A549 (cell line): ENCODE results near the gene TSR3. TPM values are rescaled to one million over a fixed set of nuclear protein-coding genes. Genes with fewer than 3 reads are reported as not detected.

Source experiments
- ATAC-seq, 2 experiments: fragments of 200-7000 bp in 1 of 2; fragments of >200 bp in 1 of 2; cut with Nextera tagmentation in 1 of 2; cut with Tn5 transposase in 1 of 2; 3 replicates each; pipeline versions ENCODE4 v1.8.0 to v1.9.1; 2018 to 2020; ENCODE audit warnings: mild to moderate bottlenecking in 1 of 2, moderate library complexity in 1 of 2
- CTCF ChIA-PET: fragments of 300-600 bp; sonication (Branson Sonifier 250); formaldehyde crosslinking; extraction: SDS; loops from one replicate; lab custom pipeline; 2021; ENCODE audit warnings: antibody characterized with exemption, inconsistent platforms; lab: Yijun Ruan, JAX
- POLR2A ChIA-PET: fragments of 350-600 bp; formaldehyde crosslinking; extraction: SDS; loops from one replicate; lab custom pipeline; 2021; ENCODE audit warnings: antibody characterized with exemption, inconsistent platforms; lab: Yijun Ruan, JAX
- DNase-seq, 2 experiments: peaks; one replicate each; pipeline versions ENCODE4 v3.0.0 to v3.0.0-alpha.2; 2011 to 2016; ENCODE audit warnings: low read depth in 1 of 2, low spot score in 1 of 2
- FAIRE-seq: peaks from 2 replicates; lab custom pipeline; 2011; peaks lifted over from hg19 to GRCh38; lab: Jason Lieb, UNC
- H3K27ac ChIP-seq, 2 experiments: fragments of >200 bp; sonication (Bioruptor Twin); formaldehyde crosslinking; 3 replicates each; pipeline ENCODE4 v1.5.1; 2016 to 2017
- H3K4me1 ChIP-seq: fragments of >200 bp; sonication (Bioruptor Twin); formaldehyde crosslinking; 3 replicates; pipeline ENCODE4 v1.6.1; 2016
- H3K4me2 ChIP-seq: fragments of >200 bp; sonication (Bioruptor Twin); formaldehyde crosslinking; 3 replicates; pipeline ENCODE4 v1.6.1; 2016
- H3K4me3 ChIP-seq: fragments of >200 bp; sonication (Bioruptor Twin); formaldehyde crosslinking; 3 replicates; pipeline ENCODE4 v1.5.1; 2016
- H3K9me3 ChIP-seq: fragments of >200 bp; sonication (Bioruptor Twin); formaldehyde crosslinking; 3 replicates; pipeline ENCODE4 v1.6.1; 2016
- BHLHE40 ChIP-seq: IDR thresholded peaks from 2 replicates; pipeline ENCODE4 v1.6.1; 2012; ENCODE audit warnings: low read depth, low read length, inconsistent platforms
- CHD2 ChIP-seq: fragments of 150-350 bp; IDR thresholded peaks from 2 replicates; pipeline ENCODE4 v1.6.1; 2014; ENCODE audit warnings: low read length; ENCODE audit not compliant: partially characterized antibody
- EHF ChIP-seq: fragments of 250-450 bp; sonication (Bioruptor Pico); IDR thresholded peaks from 2 replicates; pipeline ENCODE4 v1.5.0; 2020; ENCODE audit warnings: mild to moderate bottlenecking
- EP300 ChIP-seq, 2 experiments: fragments of >200 bp; sonication (Bioruptor Twin); formaldehyde crosslinking; IDR thresholded peaks; 2 replicates in 1 of 2; 3 replicates in 1 of 2; pipeline ENCODE4 v1.6.1; 2016 to 2017
- FOSL2 ChIP-seq, 2 experiments: fragments of 450-650 bp in 1 of 2; fragments of >200 bp in 1 of 2; sonication (Bioruptor Twin) in 1 of 2; formaldehyde crosslinking; IDR thresholded peaks; 2 replicates each; pipeline versions ENCODE4 v1.5.0 to v1.6.1; 2016 to 2020; ENCODE audit warnings: mild to moderate bottlenecking in 1 of 2, moderate library complexity in 1 of 2
- HDAC2 ChIP-seq: fragments of 200-600 bp; sonication (generic); IDR thresholded peaks from 2 replicates; pipeline ENCODE4 v1.6.1; 2016
- HOXA7 ChIP-seq: fragments of 250-450 bp; sonication (Bioruptor Pico); IDR thresholded peaks from 2 replicates; pipeline ENCODE4 v1.5.0; 2020; ENCODE audit warnings: mild to moderate bottlenecking, moderate library complexity
- HOXB5 ChIP-seq: fragments of 250-450 bp; sonication (Bioruptor Pico); IDR thresholded peaks from 2 replicates; pipeline ENCODE4 v1.5.0; 2020; ENCODE audit warnings: mild to moderate bottlenecking, moderate library complexity
- JUN ChIP-seq, 2 experiments: fragments of >200 bp; sonication (Bioruptor Twin); formaldehyde crosslinking; IDR thresholded peaks; 2 replicates in 1 of 2; 3 replicates in 1 of 2; pipeline ENCODE4 v1.6.1; 2016 to 2017
- KDM1A ChIP-seq: fragments of 200-600 bp; sonication (generic); IDR thresholded peaks from 2 replicates; pipeline ENCODE4 v1.6.1; 2016; ENCODE audit warnings: low read depth, mild to moderate bottlenecking
- KDM5A ChIP-seq: fragments of 200-600 bp; sonication (generic); IDR thresholded peaks from 2 replicates; pipeline ENCODE4 v1.6.1; 2016; ENCODE audit warnings: antibody characterized with exemption, mild to moderate bottlenecking
- NFE2L2 ChIP-seq: fragments of 150-350 bp; conservative IDR thresholded peaks from 2 replicates; pipeline ENCODE4 v1.6.1; 2014; ENCODE audit warnings: low read length
- NPAS2 ChIP-seq: fragments of 250-450 bp; sonication (Bioruptor Pico); IDR thresholded peaks from 2 replicates; pipeline ENCODE4 v1.8.0; 2022; ENCODE audit warnings: mild to moderate bottlenecking, moderate library complexity, borderline replicate concordance
- NR3C1 ChIP-seq: fragments of >200 bp; sonication (Bioruptor Twin); formaldehyde crosslinking; IDR thresholded peaks from 3 replicates; pipeline ENCODE4 v1.6.1; 2017
- PHF8 ChIP-seq: fragments of 200-600 bp; sonication (generic); IDR thresholded peaks from 2 replicates; pipeline ENCODE4 v1.6.1; 2016; ENCODE audit warnings: low read depth, mild to moderate bottlenecking, antibody characterized with exemption, moderate library complexity, borderline replicate concordance
- POLR2A ChIP-seq: IDR thresholded peaks from 2 replicates; pipeline ENCODE4 v1.6.1; 2012; ENCODE audit warnings: mild to moderate bottlenecking, low read length
- POLR2AphosphoS2 ChIP-seq: conservative IDR thresholded peaks from 2 replicates; pipeline ENCODE4 v1.6.1; 2012; ENCODE audit warnings: low read length, improper control_type of control experiment, inconsistent platforms
- RARB ChIP-seq: fragments of 250-450 bp; sonication (Bioruptor Pico); IDR thresholded peaks from 2 replicates; pipeline ENCODE4 v1.8.0; 2021; ENCODE audit warnings: mild to moderate bottlenecking, moderate library complexity
- RNF2 ChIP-seq: fragments of 200-600 bp; sonication (generic); IDR thresholded peaks from 2 replicates; pipeline ENCODE4 v1.6.1; 2016; ENCODE audit warnings: low read depth, mild to moderate bottlenecking, antibody characterized with exemption, moderate library complexity, borderline replicate concordance
- SREBF2 ChIP-seq: fragments of 450-650 bp; IDR thresholded peaks from 2 replicates; pipeline ENCODE4 v1.6.1; 2014; ENCODE audit warnings: mild to moderate bottlenecking, moderate library complexity
- TP53 ChIP-seq: fragments of 250-450 bp; sonication (Bioruptor Pico); IDR thresholded peaks from 2 replicates; pipeline ENCODE4 v1.5.0; 2021; ENCODE audit warnings: mild to moderate bottlenecking, moderate library complexity
- ZC3H11A ChIP-seq: fragments of 450-650 bp; IDR thresholded peaks from 2 replicates; pipeline ENCODE4 v1.6.1; 2014; ENCODE audit warnings: antibody characterized with exemption, mild to moderate bottlenecking
- WGBS: methylation state at CpG from one replicate; pipeline ENCODE4 v1.1.6; 2017; ENCODE audit errors: missing lambda C conversion rate; 5-methylcytosine and 5-hydroxymethylcytosine counted together
- polyA minus RNA-seq: library from RNA; depleted of rRNA, polyadenylated mRNA; stranded (reverse); fragments of >200 nt; gene quantifications from 2 replicates; pipeline ENCODE4 v1.2.3, GENCODE V29; 2011; rRNA and poly(A)+ RNA removed
- polyA plus RNA-seq, 4 experiments: library from polyadenylated mRNA; depleted of rRNA in 3 of 4; stranded (reverse); fragments of >200 nt; fragmentation: RNase III in 1 of 4; extraction: RNeasy Plus Mini Kit Qiagen cat#74134 plus additional on column Dnase treatment in 1 of 4; gene quantifications; 2 replicates in 3 of 4; 3 replicates in 1 of 4; pipeline ENCODE4 v1.2.3, GENCODE V29; 2011 to 2017
- TF ChIP-seq, protein P1 (sequence below): IDR thresholded peaks from 2 replicates; pipeline ENCODE4 v1.6.1; 2012
- TF ChIP-seq, protein P2 (sequence below): fragments of >200 bp; sonication (Bioruptor Twin); formaldehyde crosslinking; IDR thresholded peaks from 3 replicates; pipeline ENCODE4 v1.5.1; 2016
- TF ChIP-seq, protein P3 (sequence below): IDR thresholded peaks from 2 replicates; pipeline ENCODE4 v1.6.1; 2012; ENCODE audit warnings: low read depth, borderline replicate concordance
- TF ChIP-seq, protein P4 (sequence below): fragments of 150-350 bp; IDR thresholded peaks from 2 replicates; pipeline ENCODE4 v1.6.1; 2014; ENCODE audit warnings: low read depth, mild to moderate bottlenecking, low read length
- TF ChIP-seq, protein P5 (sequence below): IDR thresholded peaks from 2 replicates; pipeline ENCODE4 v1.6.1; 2012
- TF ChIP-seq, protein P6 (sequence below): fragments of >200 bp; sonication (Bioruptor Twin); formaldehyde crosslinking; IDR thresholded peaks from 3 replicates; pipeline ENCODE4 v1.6.1; 2016
- TF ChIP-seq, protein P7 (sequence below): fragments of >200 bp; sonication (Bioruptor Twin); formaldehyde crosslinking; IDR thresholded peaks from 2 replicates; pipeline ENCODE4 v1.6.1; 2016
- TF ChIP-seq, protein P8 (sequence below): fragments of 250-450 bp; sonication (Bioruptor Pico); IDR thresholded peaks from 2 replicates; pipeline ENCODE4 v1.5.0; 2021; ENCODE audit warnings: mild to moderate bottlenecking, moderate library complexity, borderline replicate concordance

TSR3 gene
- 27.2 and 32.6 TPM in 2 replicates for polyA plus RNA-seq (2011; rRNA removed)
- 83.2 and 96.4 TPM in 2 replicates for polyA plus RNA-seq (2012; cell fraction: cytosol; rRNA removed)
- polyA plus RNA-seq (2012; cell fraction: nucleus; rRNA removed) = 54.3 and 67.4 TPM in 2 replicates
- polyA plus RNA-seq (2017; fragmentation: RNase III; extraction: RNeasy Plus Mini Kit Qiagen cat#74134 plus additional on column Dnase treatment) = 50.9 to 52.3 TPM (median 51.7 TPM) in 3 replicates
- 18.3 and 18.5 TPM in 2 replicates for polyA minus RNA-seq

DNA sequence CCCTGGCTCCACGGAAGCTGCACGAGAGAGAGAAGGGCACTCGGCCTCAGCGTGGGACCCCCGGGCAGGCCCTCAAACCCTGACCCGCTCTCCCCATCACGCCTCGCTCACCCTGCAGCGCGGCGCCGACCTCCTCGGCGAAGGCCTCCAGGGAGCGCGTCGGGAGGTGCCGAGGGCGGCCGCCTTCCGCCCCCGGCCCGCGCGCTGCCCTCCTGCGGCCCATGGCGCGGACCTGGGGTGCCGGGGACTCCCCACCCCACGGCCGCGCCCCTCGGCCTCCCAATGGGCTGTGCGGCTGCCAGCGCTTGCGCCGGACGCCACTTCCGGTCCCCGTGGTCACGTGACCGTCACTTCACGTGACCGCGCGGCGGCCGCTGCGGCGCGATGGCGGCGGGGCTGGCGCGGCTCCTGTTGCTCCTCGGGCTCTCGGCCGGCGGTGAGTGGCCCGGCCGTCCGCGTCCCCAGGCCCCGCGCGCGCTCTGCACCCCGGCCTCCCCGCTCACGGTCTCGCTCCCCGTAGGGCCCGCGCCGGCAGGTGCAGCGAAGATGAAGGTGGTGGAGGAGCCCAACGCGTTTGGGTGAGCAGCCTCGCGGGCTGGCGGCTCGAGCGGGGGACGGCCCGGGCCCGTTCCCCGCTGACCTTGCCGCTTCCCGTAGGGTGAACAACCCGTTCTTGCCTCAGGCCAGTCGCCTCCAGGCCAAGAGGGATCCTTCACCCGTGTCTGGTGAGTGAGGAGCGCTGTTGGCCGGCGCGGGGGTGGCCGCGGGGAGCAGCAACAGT is at the start of gene TSR3, which contains the start of gene GNPTG:
TSS of gene TSR3 (minus strand) at position 297 of the 781 bp plus-strand sequence. CDS start at position 223, 74 bp downstream.
TSS of gene GNPTG (plus strand) at position 350 of the 781 bp plus-strand sequence. CDS start at position 385, 35 bp downstream.
- 1% methylated on average over 36 of the region's 98 CpGs for WGBS
- Histone ChIP-seq H3K27ac (peak within 1 kb of the TSS; percentile 92 to 96), H3K4me1 (peaks cover 13% of the 10 kb centered on the region), H3K4me2 (peak within 1 kb of the TSS; percentile 99), H3K4me3 (peak within 1 kb of the TSS; percentile 94), H3K9me3 (no peaks in the 10 kb centered on the region)
- ATAC-seq (peak; percentile 51 to 59), FAIRE-seq (peak; percentile 67), DNase-seq (peak; percentile 56 to 90)
- POLR2A ChIA-PET = no interaction called here
- CTCF ChIA-PET = interaction anchor here (0.7 to 1.2 kb wide), 3 partner anchors 13 to 21 kb away, joined by 3 to 4 read pairs (median 3); no protein-coding TSS in a partner anchor
- TF ChIP-seq, protein P1, sequence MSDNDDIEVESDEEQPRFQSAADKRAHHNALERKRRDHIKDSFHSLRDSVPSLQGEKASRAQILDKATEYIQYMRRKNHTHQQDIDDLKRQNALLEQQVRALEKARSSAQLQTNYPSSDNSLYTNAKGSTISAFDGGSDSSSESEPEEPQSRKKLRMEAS = peak; percentile 78
- TF ChIP-seq HDAC2 = peak; percentile 84; the same call in 1 of the 2 replicates
- TF ChIP-seq TP53 (CRISPR knock-in tag) = peak; percentile 33; the same call in 1 of the 2 replicates
- TF ChIP-seq HOXA7 (CRISPR knock-in tag) = no peak
- peak; percentile 81 to 92; a peak in 4 of 5 replicates for TF ChIP-seq JUN (IDR thresholded peaks at IDR 0.05)
- no peak for TF ChIP-seq RNF2
- TF ChIP-seq, protein P2, sequence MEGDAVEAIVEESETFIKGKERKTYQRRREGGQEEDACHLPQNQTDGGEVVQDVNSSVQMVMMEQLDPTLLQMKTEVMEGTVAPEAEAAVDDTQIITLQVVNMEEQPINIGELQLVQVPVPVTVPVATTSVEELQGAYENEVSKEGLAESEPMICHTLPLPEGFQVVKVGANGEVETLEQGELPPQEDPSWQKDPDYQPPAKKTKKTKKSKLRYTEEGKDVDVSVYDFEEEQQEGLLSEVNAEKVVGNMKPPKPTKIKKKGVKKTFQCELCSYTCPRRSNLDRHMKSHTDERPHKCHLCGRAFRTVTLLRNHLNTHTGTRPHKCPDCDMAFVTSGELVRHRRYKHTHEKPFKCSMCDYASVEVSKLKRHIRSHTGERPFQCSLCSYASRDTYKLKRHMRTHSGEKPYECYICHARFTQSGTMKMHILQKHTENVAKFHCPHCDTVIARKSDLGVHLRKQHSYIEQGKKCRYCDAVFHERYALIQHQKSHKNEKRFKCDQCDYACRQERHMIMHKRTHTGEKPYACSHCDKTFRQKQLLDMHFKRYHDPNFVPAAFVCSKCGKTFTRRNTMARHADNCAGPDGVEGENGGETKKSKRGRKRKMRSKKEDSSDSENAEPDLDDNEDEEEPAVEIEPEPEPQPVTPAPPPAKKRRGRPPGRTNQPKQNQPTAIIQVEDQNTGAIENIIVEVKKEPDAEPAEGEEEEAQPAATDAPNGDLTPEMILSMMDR = no peak
- no peak for TF ChIP-seq CHD2
- no peak for TF ChIP-seq EHF (CRISPR knock-in tag)
- TF ChIP-seq, protein P3, sequence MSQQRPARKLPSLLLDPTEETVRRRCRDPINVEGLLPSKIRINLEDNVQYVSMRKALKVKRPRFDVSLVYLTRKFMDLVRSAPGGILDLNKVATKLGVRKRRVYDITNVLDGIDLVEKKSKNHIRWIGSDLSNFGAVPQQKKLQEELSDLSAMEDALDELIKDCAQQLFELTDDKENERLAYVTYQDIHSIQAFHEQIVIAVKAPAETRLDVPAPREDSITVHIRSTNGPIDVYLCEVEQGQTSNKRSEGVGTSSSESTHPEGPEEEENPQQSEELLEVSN = no peak
- TF ChIP-seq KDM5A = peak; percentile 99
- TF ChIP-seq, protein P4, sequence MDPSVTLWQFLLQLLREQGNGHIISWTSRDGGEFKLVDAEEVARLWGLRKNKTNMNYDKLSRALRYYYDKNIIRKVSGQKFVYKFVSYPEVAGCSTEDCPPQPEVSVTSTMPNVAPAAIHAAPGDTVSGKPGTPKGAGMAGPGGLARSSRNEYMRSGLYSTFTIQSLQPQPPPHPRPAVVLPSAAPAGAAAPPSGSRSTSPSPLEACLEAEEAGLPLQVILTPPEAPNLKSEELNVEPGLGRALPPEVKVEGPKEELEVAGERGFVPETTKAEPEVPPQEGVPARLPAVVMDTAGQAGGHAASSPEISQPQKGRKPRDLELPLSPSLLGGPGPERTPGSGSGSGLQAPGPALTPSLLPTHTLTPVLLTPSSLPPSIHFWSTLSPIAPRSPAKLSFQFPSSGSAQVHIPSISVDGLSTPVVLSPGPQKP = peak; percentile 92
- TF ChIP-seq NFE2L2 = no peak
- TF ChIP-seq POLR2AphosphoS2 = no peak
- TF ChIP-seq, protein P5, sequence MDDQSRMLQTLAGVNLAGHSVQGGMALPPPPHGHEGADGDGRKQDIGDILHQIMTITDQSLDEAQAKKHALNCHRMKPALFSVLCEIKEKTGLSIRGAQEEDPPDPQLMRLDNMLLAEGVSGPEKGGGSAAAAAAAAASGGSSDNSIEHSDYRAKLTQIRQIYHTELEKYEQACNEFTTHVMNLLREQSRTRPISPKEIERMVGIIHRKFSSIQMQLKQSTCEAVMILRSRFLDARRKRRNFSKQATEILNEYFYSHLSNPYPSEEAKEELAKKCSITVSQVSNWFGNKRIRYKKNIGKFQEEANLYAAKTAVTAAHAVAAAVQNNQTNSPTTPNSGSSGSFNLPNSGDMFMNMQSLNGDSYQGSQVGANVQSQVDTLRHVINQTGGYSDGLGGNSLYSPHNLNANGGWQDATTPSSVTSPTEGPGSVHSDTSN = no peak
- TF ChIP-seq BHLHE40 = 0 out of 2 replicates have a peak, but pooled peaks have one; percentile 43
- TF ChIP-seq HOXB5 (CRISPR knock-in tag) = no peak
- no peak for TF ChIP-seq NR3C1
- TF ChIP-seq POLR2A = peak; percentile 61
- TF ChIP-seq, protein P6, sequence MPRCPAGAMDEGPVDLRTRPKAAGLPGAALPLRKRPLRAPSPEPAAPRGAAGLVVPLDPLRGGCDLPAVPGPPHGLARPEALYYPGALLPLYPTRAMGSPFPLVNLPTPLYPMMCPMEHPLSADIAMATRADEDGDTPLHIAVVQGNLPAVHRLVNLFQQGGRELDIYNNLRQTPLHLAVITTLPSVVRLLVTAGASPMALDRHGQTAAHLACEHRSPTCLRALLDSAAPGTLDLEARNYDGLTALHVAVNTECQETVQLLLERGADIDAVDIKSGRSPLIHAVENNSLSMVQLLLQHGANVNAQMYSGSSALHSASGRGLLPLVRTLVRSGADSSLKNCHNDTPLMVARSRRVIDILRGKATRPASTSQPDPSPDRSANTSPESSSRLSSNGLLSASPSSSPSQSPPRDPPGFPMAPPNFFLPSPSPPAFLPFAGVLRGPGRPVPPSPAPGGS = peak; percentile 85
- no peak for TF ChIP-seq RARB (CRISPR knock-in tag)
- peak; percentile 93; the same call in 1 of the 2 replicates for TF ChIP-seq PHF8
- no peak for TF ChIP-seq FOSL2 (IDR thresholded peaks at IDR 0.05)
- peak; percentile 58 for TF ChIP-seq FOSL2 (CRISPR knock-in tag; IDR thresholded peaks at IDR 0.05)
- no peak for TF ChIP-seq NPAS2 (CRISPR knock-in tag)
- no peak for TF ChIP-seq SREBF2
- no peak for TF ChIP-seq ZC3H11A
- TF ChIP-seq KDM1A = no peak
- no peak for TF ChIP-seq EP300 (IDR thresholded peaks at IDR 0.05)
- TF ChIP-seq, protein P7, sequence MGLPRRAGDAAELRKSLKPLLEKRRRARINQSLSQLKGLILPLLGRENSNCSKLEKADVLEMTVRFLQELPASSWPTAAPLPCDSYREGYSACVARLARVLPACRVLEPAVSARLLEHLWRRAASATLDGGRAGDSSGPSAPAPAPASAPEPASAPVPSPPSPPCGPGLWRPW = no peak
- TF ChIP-seq, protein P8, sequence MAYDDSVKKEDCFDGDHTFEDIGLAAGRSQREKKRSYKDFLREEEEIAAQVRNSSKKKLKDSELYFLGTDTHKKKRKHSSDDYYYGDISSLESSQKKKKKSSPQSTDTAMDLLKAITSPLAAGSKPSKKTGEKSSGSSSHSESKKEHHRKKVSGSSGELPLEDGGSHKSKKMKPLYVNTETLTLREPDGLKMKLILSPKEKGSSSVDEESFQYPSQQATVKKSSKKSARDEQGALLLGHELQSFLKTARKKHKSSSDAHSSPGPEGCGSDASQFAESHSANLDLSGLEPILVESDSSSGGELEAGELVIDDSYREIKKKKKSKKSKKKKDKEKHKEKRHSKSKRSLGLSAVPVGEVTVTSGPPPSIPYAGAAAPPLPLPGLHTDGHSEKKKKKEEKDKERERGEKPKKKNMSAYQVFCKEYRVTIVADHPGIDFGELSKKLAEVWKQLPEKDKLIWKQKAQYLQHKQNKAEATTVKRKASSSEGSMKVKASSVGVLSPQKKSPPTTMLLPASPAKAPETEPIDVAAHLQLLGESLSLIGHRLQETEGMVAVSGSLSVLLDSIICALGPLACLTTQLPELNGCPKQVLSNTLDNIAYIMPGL (CRISPR knock-in tag) = no peak
